ENCODE measurements around the gene TSPAN5. TPM values are rescaled to one million over a fixed set of nuclear protein-coding genes. Genes with fewer than 3 reads are reported as not detected.
A peak's percentile ranks its signal among the peaks of the same experiment; 100 is the strongest.

The TSPAN5 gene
- total and polyA plus RNA-seq, 2 experiments from 2014 or later: 22.4 to 35.9 TPM

GRCh38 chr4:98566361-98567008 lies 91.9 kb downstream of the TSPAN5 start:
- no peak overlapping the region for H3K4me3 ChIP-seq
- no peaks in the 10 kb centered on the region for H4K20me1 ChIP-seq (ENCODE audit: insufficient read depth, poor library complexity, severe bottlenecking)
- H2AFZ ChIP-seq: no peak overlapping the region
- DNase-seq (ENCODE audit: low spot score): peak; percentile 24
- TF ChIP-seq CTCF (IDR thresholded peaks at IDR 0.05; ENCODE audit: poor library complexity) (no peak), EZH2 (IDR thresholded peaks at IDR 0.05; ENCODE audit: borderline replicate concordance) (no peak), EZH2phosphoT487 (IDR thresholded peaks at IDR 0.05; ENCODE audit: low read depth, severe bottlenecking, unreplicated experiment) (no peak)
- H3K4me1 ChIP-seq (ENCODE audit: insufficient read depth): peaks cover 24% of the 10 kb centered on the region
- H3K27me3 ChIP-seq: no peaks in the 10 kb centered on the region
- no peak overlapping the region for H3K27ac ChIP-seq
- H3K9me2 ChIP-seq (replicated peaks; ENCODE audit: insufficient read depth): no peaks in the 10 kb centered on the region
- 55% methylated on average over 11 of the region's 11 CpGs for WGBS (ENCODE audit: low lambda C conversion rate, missing lambda C conversion rate)
- H3K36me3 ChIP-seq (replicated peaks; ENCODE audit: insufficient read depth, low read depth): no peaks in the 10 kb centered on the region
- peak overlapping the region; percentile 49 for H3K4me2 ChIP-seq
- H3K79me2 ChIP-seq: peaks cover 13% of the 10 kb centered on the region
- no peaks in the 10 kb centered on the region for H3K9me3 ChIP-seq (ENCODE audit: low read depth)

GRCh38 chr4:98565681-98566301 lies 92.6 kb downstream of the TSPAN5 start:
- H3K36me3 ChIP-seq (replicated peaks; ENCODE audit: insufficient read depth, low read depth): no peaks in the 10 kb centered on the region
- TF ChIP-seq EZH2 (IDR thresholded peaks at IDR 0.05; ENCODE audit: borderline replicate concordance) (no peak), EZH2phosphoT487 (IDR thresholded peaks at IDR 0.05; ENCODE audit: low read depth, severe bottlenecking, unreplicated experiment) (no peak), CTCF (IDR thresholded peaks at IDR 0.05; ENCODE audit: poor library complexity) (no peak)
- H3K79me2 ChIP-seq: peaks cover 13% of the 10 kb centered on the region
- H3K4me1 ChIP-seq (ENCODE audit: insufficient read depth): peaks cover 20% of the 10 kb centered on the region
- H3K27me3 ChIP-seq: no peaks in the 10 kb centered on the region
- DNase-seq (ENCODE audit: low spot score): no peak
- peak overlapping the region; percentile 49 for H3K4me2 ChIP-seq
- 47% methylated on average over 5 of the region's 5 CpGs for WGBS (ENCODE audit: low lambda C conversion rate, missing lambda C conversion rate)
- H3K9me2 ChIP-seq (replicated peaks; ENCODE audit: insufficient read depth): no peaks in the 10 kb centered on the region
- H2AFZ ChIP-seq: no peak overlapping the region
- H3K9me3 ChIP-seq (ENCODE audit: low read depth): no peaks in the 10 kb centered on the region
- H3K4me3 ChIP-seq: no peak overlapping the region
- no peaks in the 10 kb centered on the region for H4K20me1 ChIP-seq (ENCODE audit: insufficient read depth, poor library complexity, severe bottlenecking)
- H3K27ac ChIP-seq: peak overlapping the region; percentile 20

- no peak for TF ChIP-seq CTCF (IDR thresholded peaks at IDR 0.05; ENCODE audit: poor library complexity)
- TF ChIP-seq EZH2phosphoT487 (IDR thresholded peaks at IDR 0.05; ENCODE audit: low read depth, severe bottlenecking, unreplicated experiment): no peak
- TF ChIP-seq EZH2 (IDR thresholded peaks at IDR 0.05; ENCODE audit: borderline replicate concordance): no peak
- H3K9me2 ChIP-seq (replicated peaks; ENCODE audit: insufficient read depth): no peaks in the 10 kb centered on the region
- no peaks in the 10 kb centered on the region for H3K27me3 ChIP-seq
- H2AFZ ChIP-seq: no peak overlapping the region
- 85% methylated on average over 3 of the region's 3 CpGs for WGBS (ENCODE audit: low lambda C conversion rate, missing lambda C conversion rate)
- no peak overlapping the region for H3K4me3 ChIP-seq
- H3K4me2 ChIP-seq: no peak overlapping the region
- no peaks in the 10 kb centered on the region for H3K36me3 ChIP-seq (replicated peaks; ENCODE audit: insufficient read depth, low read depth)
- no peaks in the 10 kb centered on the region for H4K20me1 ChIP-seq (ENCODE audit: insufficient read depth, poor library complexity, severe bottlenecking)
- no peak overlapping the region for H3K27ac ChIP-seq
- no peaks in the 10 kb centered on the region for H3K9me3 ChIP-seq (ENCODE audit: low read depth)
- DNase-seq (ENCODE audit: low spot score): no peak
- H3K4me1 ChIP-seq (ENCODE audit: insufficient read depth): peaks cover 20% of the 10 kb centered on the region
- H3K79me2 ChIP-seq: peaks cover 13% of the 10 kb centered on the region
These were observed 93.6 kb downstream of the TSPAN5 start for GRCh38 chr4:98564852-98565251.

Measured in hepatocyte (in vitro differentiated cells).